HepG2 (cell line): ENCODE data around the gene CTRL. TPM values are rescaled to one million over a fixed set of nuclear protein-coding genes. Genes with fewer than 3 reads are reported as not detected.
A peak's percentile ranks its signal among the peaks of the same experiment; 100 is the strongest.

Source experiments
- HES4 ChIP-seq: sonication (generic); formaldehyde crosslinking; IDR thresholded peaks from 2 replicates; pipeline ENCODE4 v1.9.0; 2021; ENCODE audit warnings: mild to moderate bottlenecking, missing genetic modification reagents, borderline replicate concordance
- MTF2 ChIP-seq: sonication (generic); formaldehyde crosslinking; IDR thresholded peaks from 2 replicates; pipeline ENCODE4 v1.5.0; 2020; ENCODE audit warnings: missing genetic modification reagents, borderline replicate concordance
- MYC ChIP-seq: sonication (generic); formaldehyde crosslinking; IDR thresholded peaks from 2 replicates; pipeline ENCODE4 v1.9.0; 2021; ENCODE audit warnings: missing genetic modification reagents, borderline replicate concordance
- NR2F6 ChIP-seq, 2 experiments: IDR thresholded peaks; 2 replicates each; pipeline ENCODE4 v1.6.1; 2016; ENCODE audit warnings: antibody characterized with exemption in 1 of 2, mild to moderate bottlenecking in 1 of 2
- PHF5A ChIP-seq: IDR thresholded peaks from one replicate; pipeline ENCODE4 v1.6.1; 2018; ENCODE audit warnings: low read depth, missing genetic modification reagents; ENCODE audit not compliant: unreplicated experiment
- PPARG ChIP-seq: conservative IDR thresholded peaks from 2 replicates; pipeline ENCODE4 v1.6.1; 2016; ENCODE audit warnings: missing biosample characterization, missing genetic modification reagents
- RXRB ChIP-seq: IDR thresholded peaks from 2 replicates; pipeline ENCODE4 v1.6.1; 2016; ENCODE audit warnings: borderline replicate concordance, missing genetic modification reagents, missing compliant biosample characterization
- SAP130 ChIP-seq: IDR thresholded peaks from 2 replicates; pipeline ENCODE4 v1.6.1; 2016; ENCODE audit warnings: low read depth
- SSRP1 ChIP-seq: IDR thresholded peaks from 2 replicates; pipeline ENCODE4 v1.6.1; 2016; ENCODE audit warnings: control low read depth
- TFDP2 ChIP-seq: sonication (generic); formaldehyde crosslinking; IDR thresholded peaks from 2 replicates; pipeline ENCODE4 v1.4.0; 2020; ENCODE audit warnings: missing genetic modification reagents
- ZBTB14 ChIP-seq: sonication (generic); formaldehyde crosslinking; IDR thresholded peaks from 2 replicates; pipeline ENCODE4 v1.4.0; 2020; ENCODE audit warnings: missing genetic modification reagents
- ZFP36 ChIP-seq: fragments of 150-350 bp; IDR thresholded peaks from 2 replicates; pipeline ENCODE4 v1.6.1; 2018; ENCODE audit warnings: borderline replicate concordance, low read length, low read depth; ENCODE audit not compliant: partially characterized antibody
- polyA plus RNA-seq, 8 experiments: library from polyadenylated mRNA; depleted of rRNA in 3 of 8; stranded (reverse) in 7 of 8; unstranded in 1 of 8; fragments of >200 nt; fragmentation: Illumina TruSeq in 4 of 8; extraction: Trizol in 4 of 8; gene quantifications; 2 replicates each; pipeline versions ENCODE4 v1.2.1 to v1.2.3, GENCODE V29; 2011 to 2016; ENCODE audit warnings: low read depth in 4 of 8, missing spikeins in 1 of 8, mixed read lengths in 1 of 8; ENCODE audit not compliant: insufficient read depth in 1 of 8
- total RNA-seq, 5 experiments: library from RNA; depleted of rRNA; stranded (reverse); fragments of >200 nt; fragmentation: Illumina TruSeq; extraction: Trizol; gene quantifications; 2 replicates each; pipeline ENCODE4 v1.2.3, GENCODE V29; 2016; ENCODE audit warnings: low read depth in 1 of 5
- TF ChIP-seq, protein P1 (sequence below): IDR thresholded peaks from 2 replicates; pipeline ENCODE4 v1.6.1; 2016; ENCODE audit warnings: missing compliant biosample characterization, missing genetic modification reagents, borderline replicate concordance
- TF ChIP-seq, protein P2 (sequence below): sonication (generic); formaldehyde crosslinking; IDR thresholded peaks from 2 replicates; pipeline ENCODE4 v1.4.0; 2020; ENCODE audit warnings: mild to moderate bottlenecking, missing genetic modification reagents
- TF ChIP-seq, protein P3 (sequence below): sonication (generic); formaldehyde crosslinking; IDR thresholded peaks from 2 replicates; pipeline ENCODE4 v1.9.0; 2022; ENCODE audit warnings: missing genetic modification reagents, mild to moderate bottlenecking, borderline replicate concordance
- TF ChIP-seq, protein P4 (sequence below), 2 experiments: sonication (generic) in 1 of 2; formaldehyde crosslinking in 1 of 2; IDR thresholded peaks; 2 replicates each; pipeline versions ENCODE4 v1.6.1 to v1.9.0; 2014 to 2022; ENCODE audit warnings: antibody characterized with exemption in 1 of 2, borderline replicate concordance in 1 of 2, inconsistent platforms in 1 of 2, low read depth in 1 of 2, missing genetic modification reagents in 1 of 2

CTRL gene
- total and polyA plus RNA-seq, 2 of the 13 experiments (the other 11 are each of a cell fraction or from before 2014, with no cell fraction given), result 1.9 to 2.7 TPM

DNA sequence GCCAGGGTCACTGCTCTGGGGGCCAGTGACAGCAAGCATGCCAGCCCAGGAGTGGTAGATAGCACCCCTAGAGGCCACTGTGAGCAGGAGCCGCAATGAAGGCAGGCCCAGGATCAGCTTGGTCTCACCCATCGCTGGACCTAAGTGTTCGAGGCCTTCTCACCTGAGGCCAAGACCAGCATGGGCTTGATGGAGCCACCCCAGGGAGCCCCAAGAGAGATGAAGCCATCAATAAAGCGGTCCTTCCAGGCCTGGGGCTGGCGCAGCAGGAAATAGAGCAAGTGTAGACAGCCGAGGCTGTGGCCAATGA, 10.5 kb upstream of the CTRL start (continued):
- no peak for TF ChIP-seq NR2F6 (IDR thresholded peaks at IDR 0.05)
- TF ChIP-seq NR2F6 (CRISPR knock-in tag; IDR thresholded peaks at IDR 0.05), result peak; percentile 54
- TF ChIP-seq, protein P1, sequence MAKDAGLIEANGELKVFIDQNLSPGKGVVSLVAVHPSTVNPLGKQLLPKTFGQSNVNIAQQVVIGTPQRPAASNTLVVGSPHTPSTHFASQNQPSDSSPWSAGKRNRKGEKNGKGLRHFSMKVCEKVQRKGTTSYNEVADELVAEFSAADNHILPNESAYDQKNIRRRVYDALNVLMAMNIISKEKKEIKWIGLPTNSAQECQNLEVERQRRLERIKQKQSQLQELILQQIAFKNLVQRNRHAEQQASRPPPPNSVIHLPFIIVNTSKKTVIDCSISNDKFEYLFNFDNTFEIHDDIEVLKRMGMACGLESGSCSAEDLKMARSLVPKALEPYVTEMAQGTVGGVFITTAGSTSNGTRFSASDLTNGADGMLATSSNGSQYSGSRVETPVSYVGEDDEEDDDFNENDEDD (CRISPR knock-in tag), result no peak
- TF ChIP-seq, protein P2, sequence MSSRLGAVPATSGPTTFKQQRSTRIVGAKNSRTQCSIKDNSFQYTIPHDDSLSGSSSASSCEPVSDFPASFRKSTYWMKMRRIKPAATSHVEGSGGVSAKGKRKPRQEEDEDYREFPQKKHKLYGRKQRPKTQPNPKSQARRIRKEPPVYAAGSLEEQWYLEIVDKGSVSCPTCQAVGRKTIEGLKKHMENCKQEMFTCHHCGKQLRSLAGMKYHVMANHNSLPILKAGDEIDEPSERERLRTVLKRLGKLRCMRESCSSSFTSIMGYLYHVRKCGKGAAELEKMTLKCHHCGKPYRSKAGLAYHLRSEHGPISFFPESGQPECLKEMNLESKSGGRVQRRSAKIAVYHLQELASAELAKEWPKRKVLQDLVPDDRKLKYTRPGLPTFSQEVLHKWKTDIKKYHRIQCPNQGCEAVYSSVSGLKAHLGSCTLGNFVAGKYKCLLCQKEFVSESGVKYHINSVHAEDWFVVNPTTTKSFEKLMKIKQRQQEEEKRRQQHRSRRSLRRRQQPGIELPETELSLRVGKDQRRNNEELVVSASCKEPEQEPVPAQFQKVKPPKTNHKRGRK, result no peak
- no peak; the same call in 1 of the 2 replicates for TF ChIP-seq TFDP2 (CRISPR knock-in tag)
- TF ChIP-seq ZBTB14 (CRISPR knock-in tag), result 0 out of 2 replicates have a peak, but pooled peaks have one; percentile 0
- no peak for TF ChIP-seq MTF2
- TF ChIP-seq PPARG (CRISPR knock-in tag), result no peak
- TF ChIP-seq, protein P3, sequence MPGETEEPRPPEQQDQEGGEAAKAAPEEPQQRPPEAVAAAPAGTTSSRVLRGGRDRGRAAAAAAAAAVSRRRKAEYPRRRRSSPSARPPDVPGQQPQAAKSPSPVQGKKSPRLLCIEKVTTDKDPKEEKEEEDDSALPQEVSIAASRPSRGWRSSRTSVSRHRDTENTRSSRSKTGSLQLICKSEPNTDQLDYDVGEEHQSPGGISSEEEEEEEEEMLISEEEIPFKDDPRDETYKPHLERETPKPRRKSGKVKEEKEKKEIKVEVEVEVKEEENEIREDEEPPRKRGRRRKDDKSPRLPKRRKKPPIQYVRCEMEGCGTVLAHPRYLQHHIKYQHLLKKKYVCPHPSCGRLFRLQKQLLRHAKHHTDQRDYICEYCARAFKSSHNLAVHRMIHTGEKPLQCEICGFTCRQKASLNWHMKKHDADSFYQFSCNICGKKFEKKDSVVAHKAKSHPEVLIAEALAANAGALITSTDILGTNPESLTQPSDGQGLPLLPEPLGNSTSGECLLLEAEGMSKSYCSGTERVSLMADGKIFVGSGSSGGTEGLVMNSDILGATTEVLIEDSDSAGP (CRISPR knock-in tag), result no peak; the same call in 1 of the 2 replicates
- no peak for TF ChIP-seq SSRP1 (CRISPR knock-in tag)
- TF ChIP-seq ZFP36, result no peak
- TF ChIP-seq PHF5A, result peak; percentile 33
- no peak for TF ChIP-seq HES4 (CRISPR knock-in tag)
- peak; percentile 44; the same call in 1 of the 2 replicates for TF ChIP-seq RXRB (CRISPR knock-in tag)
- TF ChIP-seq SAP130 (CRISPR knock-in tag), result peak; percentile 70; the same call in 1 of the 2 replicates
- TF ChIP-seq, protein P4, sequence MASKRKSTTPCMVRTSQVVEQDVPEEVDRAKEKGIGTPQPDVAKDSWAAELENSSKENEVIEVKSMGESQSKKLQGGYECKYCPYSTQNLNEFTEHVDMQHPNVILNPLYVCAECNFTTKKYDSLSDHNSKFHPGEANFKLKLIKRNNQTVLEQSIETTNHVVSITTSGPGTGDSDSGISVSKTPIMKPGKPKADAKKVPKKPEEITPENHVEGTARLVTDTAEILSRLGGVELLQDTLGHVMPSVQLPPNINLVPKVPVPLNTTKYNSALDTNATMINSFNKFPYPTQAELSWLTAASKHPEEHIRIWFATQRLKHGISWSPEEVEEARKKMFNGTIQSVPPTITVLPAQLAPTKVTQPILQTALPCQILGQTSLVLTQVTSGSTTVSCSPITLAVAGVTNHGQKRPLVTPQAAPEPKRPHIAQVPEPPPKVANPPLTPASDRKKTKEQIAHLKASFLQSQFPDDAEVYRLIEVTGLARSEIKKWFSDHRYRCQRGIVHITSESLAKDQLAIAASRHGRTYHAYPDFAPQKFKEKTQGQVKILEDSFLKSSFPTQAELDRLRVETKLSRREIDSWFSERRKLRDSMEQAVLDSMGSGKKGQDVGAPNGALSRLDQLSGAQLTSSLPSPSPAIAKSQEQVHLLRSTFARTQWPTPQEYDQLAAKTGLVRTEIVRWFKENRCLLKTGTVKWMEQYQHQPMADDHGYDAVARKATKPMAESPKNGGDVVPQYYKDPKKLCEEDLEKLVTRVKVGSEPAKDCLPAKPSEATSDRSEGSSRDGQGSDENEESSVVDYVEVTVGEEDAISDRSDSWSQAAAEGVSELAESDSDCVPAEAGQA (IDR thresholded peaks at IDR 0.05; ENCODE audit: low read depth), result no peak
- TF ChIP-seq, protein P4 (CRISPR knock-in tag; IDR thresholded peaks at IDR 0.05; ENCODE audit: borderline replicate concordance), result no peak
- TF ChIP-seq MYC (CRISPR knock-in tag), result peak; percentile 54; the same call in 1 of the 2 replicates
